Hypothalamus (tissue), 51 donors: ENCODE measurements around the gene RBM33.
"Not testable (repeated sequence)": the region's sequence is repeated elsewhere in the genome, so short reads cannot be mapped to it uniquely, and the experiment has no call there.

Experiments
- DNase-seq, 51 donors: peaks; one replicate each; lab custom pipeline; 2025; lab: John Stamatoyannopoulos, UW

The RBM33 gene

DNA sequence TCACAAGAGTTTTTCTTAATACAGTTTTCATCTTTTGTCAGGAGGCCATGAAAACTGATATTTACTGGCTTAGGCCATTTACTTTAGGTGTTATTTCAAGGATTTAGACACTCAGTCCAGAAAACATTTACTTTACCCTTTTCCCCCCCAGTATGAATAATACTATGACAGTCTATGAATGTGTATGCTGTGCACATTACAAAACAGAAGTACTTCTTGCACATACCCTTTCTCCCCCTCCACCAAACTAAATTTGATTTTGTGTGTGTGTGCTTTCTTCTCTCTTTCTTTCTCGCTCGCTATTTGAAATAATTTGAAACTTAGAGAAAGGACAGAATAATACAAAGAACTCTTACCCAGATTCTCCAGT is 41.3 kb downstream of the RBM33 start:
- no peak for DNase-seq

DNA sequence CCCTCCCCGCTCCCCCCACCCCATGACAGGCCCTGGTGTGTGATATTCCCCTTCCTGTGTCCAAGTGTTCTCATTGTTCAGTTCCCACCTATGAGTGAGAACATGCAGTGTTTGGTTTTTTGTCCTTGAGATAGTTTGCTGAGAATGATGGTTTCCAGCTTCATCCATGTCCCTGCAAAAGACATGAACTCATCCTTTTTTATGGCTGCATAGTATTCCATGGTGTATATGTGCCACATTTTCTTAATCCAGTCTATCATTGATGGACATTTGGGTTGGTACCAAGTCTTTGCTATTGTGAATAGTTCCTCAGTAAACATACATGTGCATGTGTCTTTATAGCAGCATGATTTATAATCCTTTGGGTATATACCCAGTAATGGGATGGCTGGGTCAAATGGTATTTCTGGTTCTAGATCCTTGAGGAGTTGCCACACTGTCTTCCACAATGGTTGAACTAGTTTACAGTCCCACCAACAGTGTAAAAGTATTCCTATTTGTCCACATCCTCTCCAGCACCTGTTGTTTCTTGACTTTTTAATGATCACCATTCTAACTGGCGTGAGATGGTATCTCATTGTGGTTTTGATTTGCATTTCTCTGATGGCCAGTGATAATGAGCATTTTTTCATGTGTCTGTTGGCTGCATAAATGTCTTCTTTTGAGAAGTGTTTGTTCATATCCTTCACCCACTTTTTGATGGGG is 42.3 kb downstream of the RBM33 start:
- not testable (repeated sequence) for DNase-seq

DNA sequence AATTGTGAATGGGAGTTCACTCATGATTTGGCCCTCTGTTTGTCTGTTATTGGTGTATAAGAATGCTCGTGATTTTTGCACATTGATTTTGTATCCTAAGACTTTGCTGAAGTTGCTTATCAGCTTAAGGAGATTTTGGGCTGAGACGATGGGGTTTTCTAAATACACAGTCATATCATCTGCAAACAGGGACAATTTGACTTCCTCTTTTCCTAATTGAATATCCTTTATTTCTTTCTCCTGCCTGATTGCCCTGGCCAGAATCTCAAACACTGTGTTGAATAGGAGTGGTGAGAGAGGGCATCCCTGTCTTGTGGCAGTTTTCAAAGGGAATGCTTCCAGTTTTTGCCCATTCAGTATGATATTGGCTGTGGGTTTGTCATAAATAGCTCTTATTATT is 43.8 kb downstream of the RBM33 start:
- DNase-seq, result not testable (repeated sequence)

DNA sequence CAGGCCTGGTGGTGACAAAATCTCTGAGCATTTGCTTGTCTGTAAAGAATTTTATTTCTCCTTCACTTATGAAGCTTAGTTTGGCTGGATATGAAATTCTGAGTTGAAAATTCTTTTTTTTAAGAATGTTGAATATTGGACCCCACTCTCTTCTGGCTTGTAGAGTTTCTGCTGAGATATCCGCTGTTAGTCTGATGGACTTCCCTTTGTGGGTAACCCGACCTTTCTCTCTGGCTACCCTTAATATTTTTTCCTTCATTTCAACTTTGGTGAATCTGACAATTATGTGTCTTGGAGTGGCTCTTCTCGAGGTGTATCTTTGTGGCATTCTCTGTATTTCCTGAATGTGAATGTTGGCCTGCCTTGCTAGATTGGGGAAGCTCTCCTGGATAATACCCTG is 46.2 kb downstream of the RBM33 start:
- not testable (repeated sequence) for DNase-seq

DNA sequence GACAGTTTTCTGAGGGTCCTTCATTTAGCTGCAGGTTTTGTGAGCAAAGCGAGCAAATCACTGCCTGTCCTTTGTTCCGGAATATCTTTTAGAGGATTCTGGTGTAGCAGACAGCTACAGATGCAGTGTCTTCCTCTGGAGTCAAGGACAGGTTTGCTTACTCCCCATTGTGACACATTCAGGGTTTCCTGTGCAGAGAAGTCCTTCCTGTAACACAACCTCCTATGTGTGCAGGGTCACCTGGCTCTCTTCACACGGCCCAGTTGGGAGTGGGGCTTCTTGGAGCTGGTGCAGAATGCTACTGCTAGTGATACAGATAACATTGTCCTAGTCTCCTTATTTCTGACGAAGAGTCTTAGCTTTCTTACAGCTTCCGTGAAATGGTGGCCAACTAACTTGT is 47.9 kb downstream of the RBM33 start:
- DNase-seq, result no peak

DNA sequence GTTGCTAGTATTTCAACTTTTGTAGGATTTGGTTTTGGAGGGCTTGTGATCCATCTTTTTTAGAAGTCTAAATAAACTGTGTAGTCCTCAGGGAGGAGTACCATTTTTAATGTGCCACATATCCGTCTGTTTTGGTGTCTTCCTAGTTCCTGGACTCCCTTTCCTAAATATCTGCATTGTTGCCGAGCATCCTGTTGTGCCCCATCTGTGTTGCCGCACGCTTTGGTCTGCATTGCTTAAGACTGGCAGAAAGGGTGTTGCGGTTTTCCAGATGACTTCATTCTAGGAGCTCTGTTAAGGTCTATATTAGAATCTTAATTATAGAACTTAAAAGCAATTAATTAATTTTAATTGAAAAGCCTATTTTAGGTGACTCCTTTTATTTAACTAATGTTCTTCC is 49.4 kb downstream of the RBM33 start:
- DNase-seq, result no peak

DNA sequence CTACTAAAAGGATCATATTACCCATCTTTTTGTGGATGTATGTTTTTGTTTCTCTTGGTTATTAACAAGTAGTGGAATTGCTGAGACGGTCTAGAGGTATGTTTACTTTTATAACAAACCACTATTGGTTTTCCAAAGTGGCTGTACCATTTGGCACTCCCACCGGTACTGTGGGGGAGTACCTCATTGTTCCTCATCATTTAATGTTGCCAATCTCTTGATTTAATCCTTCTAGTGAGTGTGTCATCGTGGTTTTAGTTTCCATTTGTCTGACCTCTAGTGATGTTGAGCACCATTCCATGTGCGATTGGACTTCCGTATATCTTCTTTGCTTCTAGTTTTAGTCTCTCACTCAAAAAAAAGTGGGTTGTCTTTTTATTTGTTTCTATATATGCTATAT is 50.4 kb downstream of the RBM33 start:
- no peak for DNase-seq

DNA sequence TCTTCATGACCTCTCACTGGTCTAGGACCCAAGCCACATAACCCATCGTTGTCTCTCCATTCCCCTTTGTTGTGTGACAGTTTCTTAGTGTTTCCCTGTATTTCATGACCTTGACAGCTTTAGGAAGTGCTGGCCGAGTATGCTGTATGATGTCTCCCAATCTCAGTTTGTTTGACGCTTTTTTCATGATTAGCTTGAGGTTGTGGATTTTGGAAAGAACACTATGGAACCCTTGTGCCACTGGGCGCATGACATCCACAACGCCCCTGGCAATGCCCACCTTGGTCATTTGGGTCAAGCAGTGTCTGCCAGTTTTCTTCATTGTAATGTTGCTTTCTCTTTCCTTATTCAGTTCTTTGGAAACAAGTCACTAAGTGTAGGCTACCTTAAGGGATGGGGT is 52.3 kb downstream of the RBM33 start:
- no peak for DNase-seq

DNA sequence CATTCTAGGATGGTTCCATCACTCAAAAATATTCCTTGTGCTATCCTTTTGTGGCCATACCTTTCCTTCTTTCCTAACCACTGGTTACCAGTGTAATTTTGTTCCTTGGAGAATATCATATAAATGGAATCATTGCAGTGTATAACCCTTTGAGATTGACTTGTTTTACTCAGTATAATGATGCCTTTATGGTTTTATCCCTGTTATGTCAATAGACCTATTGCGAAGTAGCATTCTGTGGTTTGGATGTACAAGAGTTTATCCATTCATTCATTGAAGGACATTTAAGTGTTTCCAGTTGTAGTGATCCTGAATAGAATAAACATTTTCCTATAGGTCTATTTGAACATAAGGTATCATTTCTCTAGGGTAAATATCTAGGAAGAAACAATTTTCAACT is 54.2 kb downstream of the RBM33 start:
- no peak for DNase-seq

DNA sequence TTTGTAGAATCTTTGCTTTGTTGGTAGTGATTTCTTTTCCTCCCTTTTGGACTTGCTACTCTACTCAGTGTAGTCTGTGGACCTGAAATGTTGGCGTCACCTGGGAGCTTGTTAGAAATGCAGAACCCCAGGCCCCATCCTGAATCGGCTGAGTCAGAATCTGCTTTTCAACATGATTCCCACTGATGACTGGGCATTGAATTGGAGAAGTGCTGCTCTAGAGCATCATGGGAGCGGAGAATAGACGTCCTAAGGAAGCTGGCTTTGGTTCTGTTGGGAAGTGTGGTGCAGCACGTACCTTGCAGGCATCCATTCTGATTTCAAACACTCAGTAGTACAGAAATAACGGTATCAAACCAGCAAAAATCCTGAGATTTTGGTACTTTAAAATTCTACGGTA is 54.7 kb downstream of the RBM33 start:
- no peak for DNase-seq

DNA sequence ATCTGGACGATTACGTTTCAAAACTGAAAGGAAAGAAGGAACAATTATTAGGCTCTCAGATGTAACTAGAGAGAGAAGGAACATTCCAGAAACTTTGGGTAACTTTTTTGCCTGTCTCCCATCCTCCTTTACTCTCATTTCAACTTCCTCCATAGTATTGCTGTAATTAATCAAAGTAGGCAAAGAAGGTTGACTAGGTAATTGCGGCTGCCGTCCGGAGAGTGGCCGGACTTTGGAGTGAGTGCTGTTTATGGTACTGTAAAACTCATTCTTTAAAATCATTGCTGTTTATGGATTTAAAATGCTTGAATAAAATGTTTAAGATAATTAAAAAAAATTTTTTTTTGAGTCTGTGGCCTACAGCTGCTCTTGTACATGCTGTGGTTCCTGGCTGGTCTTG is 56.4 kb downstream of the RBM33 start:
- DNase-seq, result no peak

DNA sequence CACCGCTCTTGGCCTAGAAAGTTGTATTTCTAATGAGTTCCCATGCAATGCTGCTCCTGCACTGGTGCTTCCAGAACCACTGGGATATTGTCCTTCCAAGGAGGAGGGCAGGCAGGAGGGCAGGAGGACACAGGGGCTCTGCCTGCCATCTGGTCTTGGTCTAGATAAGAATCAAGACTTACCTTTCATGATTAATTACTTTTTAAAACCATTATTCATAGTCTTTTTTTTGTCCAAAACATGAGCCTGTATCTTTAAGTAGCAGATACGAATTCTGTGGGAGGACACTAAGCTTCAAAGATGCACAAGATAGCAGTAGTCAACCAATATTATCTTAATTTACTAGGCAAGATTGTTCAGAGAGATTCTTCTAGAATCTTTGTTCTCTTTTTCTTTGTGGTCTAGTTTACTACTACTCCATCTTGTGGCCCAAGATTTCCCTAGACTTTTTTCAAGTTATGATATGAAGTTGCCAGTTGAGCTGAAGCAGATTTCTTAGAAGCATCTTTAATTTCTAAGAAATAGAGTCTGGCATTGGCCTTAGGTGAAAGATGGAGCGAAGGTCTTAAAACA is 57.6 kb downstream of the RBM33 start:
- DNase-seq, result no peak

DNA sequence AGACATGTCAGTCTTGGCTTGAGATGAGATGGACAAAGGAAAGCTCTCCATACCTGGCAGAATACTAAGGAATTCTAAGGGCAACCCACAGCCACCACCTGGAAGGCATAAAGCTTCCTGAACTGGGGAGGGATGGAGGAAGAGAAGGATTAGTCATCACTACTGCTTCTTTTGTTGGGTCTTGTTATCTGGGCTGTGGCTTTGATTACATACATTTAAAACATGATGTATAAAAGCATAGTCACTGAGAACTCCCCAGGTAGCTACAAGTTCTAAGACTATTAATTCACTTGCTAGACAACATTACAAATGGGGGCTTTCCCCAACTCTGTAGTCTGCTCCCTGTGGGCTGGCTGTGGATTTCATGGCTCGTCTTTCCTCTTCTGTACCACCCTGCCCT is 58.2 kb downstream of the RBM33 start:
- no peak for DNase-seq

DNA sequence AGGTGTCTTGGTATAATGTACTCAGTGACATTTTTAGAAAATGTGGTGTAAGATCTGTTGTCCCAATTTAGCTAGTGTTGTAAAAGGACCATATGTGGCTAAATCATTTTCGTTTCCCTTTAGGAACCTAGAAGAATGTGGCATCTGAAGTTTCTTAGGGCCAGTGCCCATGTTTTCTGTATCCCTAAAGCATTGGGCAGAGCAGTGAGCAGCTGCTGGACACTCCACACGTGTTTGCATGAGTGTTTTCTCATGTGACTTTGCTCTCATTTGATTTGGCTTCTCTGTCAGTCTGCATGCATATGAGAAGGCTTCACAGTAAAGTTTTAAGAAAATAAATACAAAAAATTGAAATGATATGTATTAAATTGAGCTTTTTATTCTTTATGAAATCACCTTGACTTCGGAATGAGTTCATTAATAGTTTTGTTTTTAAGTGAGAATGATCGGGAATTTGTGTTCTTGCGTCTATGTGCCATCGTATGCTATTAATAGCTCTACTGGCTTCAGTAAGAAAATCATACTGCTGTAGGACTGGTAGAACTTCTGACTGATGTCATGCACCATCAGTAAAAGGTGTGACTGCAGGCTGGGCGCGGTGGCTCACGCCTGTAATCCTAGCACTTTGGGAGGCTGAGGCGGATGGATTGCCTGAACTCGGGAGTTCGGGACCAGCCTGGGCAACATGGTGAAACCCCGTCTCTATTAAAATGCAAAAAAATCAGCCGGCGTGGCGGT is 61.3 kb downstream of the RBM33 start:
- DNase-seq, result no peak

DNA sequence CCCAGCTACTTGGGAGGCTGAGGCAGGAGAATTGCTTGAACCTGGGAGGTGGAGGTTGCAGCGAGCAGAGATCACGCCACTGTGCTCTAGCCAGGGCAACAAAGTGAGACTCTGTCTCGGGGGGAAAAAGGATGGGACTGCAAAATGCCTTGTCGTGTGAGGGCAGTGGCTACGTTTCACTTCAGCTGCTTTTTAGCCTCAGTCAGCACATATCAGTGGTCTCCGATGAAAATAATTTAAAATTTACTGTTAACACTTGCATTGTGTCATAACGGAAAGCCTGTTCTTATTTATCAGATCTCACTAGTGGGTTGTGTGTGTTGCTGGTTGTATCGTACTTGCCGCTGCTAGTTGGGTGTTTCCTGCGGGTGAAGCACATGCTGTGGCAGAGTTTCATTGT is 61.9 kb downstream of the RBM33 start:
- DNase-seq, result no peak

DNA sequence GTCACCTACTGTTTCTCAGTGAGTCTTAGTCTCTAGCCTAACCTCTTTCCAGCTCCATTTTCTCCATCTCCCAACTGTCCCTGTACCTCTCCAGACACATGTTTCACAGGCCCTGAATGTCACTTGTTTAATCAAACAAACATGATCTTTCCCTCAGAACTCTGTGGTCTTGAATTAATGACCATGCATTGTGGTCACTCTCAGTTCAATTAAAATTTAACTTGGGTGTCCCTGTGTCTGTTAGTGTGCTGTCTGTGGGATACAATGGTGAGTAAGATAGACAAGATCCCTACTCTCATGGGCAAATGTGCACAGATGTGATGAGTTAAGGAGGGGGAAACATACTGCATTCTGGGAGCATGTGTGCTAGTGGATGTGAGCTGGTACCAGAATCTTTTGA is 65.0 kb downstream of the RBM33 start:
- DNase-seq, result no peak

DNA sequence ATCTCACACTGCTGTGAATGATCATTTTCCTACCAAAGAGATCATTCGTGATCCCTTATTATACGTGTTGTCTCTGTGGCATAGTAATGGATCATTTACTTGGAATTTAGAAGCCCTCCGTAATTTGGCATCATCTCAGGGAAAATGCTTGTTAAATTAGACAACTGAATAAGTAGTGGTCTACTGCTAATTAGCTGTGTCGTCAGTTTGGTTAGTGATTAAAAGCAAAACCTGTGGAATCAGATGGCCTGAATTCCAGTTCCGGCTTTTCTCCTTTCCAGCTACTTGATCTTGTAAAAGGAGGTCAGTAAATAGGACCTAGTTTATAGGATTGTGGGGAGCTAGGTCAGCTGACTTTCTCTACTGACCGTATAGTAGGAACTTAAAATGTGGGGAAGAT is 65.6 kb downstream of the RBM33 start:
- no peak for DNase-seq

DNA sequence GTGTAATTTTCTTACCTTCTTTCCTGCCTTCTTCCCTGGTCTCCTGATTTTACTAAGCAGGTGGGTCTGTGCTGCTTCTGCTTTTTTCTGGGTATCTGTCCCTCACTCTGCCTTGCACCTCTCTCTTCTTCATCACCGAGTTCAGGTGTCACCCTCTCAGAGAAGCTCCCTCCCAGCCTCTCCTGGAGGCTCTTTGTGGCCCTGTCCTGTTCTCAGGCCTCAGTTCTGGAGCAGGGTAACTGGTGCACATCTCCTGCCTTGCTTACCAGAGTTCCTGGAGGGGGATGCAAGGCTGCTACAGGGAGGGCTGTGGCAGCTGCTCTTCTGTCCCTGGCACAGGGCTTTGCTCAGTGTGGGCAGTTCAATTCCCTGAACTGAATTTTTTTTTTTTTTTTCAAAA is 66.1 kb downstream of the RBM33 start:
- no peak for DNase-seq

DNA sequence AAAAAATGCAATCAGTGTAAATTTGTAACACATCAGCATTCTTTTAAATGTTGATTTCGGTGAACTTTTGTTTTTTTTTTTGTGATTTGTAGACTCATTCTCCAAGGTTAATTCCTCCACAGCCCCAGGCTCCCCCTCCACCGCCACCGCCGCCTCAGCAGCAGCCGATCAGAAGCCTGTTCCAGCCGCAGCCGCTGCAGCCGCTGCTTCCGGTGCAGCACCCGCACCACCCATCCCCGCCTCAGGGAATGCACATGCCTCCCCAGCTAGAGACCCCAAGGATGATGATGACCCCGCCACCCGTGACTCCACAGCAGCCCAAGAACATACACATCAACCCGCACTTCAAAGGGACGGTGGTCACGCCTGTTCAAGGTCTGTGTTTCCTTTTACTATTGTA is 66.6 kb downstream of the RBM33 start:
- DNase-seq, result no peak

DNA sequence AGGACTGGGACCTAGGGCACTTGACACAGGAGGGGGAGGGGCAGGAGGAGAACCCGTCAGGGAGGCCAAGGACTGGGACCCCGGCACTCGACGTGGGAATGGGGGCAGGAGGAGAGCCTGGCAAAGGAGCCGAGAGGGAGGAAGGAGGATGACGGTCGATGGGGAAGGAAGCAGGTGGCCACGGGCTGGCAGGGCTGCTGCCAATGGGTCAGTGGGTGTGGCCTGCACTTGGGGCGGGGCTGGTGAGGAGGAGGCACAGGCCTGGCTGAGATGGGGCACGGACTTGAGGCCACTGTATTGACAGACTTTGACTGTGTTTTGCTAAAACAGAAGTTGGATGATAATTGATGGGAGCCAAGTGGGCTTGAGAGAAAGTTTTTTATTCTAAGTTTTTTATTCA is 68.9 kb downstream of the RBM33 start:
- no peak for DNase-seq

DNA sequence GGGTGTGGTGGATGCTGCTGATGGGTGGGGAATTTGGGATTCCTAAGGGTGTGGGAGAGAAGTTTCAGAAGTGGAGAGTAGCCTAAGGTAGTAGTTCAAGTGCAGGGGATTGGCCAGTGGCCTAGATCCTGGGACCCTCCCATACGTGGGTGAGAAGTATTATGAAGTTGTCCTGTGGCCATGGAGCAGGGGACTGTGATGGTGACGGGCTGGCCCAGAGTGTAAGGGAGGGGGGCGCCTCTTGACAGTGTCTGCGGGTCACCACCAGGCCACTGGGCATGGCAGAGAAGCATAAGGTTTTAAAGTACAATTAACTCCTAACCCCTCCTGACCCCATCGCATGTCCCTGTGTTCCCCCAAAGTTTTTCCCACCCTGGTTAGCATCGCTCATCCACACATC is 70.2 kb downstream of the RBM33 start:
- DNase-seq, result no peak

DNA sequence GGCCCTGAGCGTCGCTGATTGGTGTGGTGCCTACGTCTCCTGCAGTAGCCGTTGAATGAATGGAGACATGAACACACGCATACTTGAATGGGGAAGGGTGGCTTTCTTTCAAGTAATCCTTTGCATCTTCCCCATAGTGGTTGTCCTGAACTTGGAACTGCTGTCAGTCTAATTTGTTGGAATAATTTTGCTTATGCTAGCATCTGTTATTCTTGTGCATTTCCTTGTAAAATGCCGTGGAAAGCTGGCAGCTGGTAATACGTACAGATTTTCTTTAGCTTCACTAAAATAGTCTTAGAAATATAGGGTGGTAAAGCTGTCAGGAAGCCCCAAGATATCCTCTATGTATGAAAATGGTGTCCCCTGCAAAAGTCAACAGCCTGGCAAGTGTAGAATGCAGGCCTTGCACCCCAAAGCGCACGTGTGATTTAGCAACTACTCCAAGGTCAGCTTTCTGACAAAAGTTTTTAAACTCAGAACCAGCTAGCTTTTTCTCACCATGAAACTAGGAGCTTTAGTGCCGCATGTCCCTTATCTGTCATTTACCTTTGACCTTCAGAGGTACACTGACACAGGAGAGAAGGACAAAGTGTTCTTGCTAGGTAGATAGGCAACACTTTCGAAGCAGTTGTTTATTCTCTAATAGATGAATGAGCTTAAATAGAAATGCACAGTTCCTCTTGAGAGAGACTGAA is 70.8 kb downstream of the RBM33 start:
- no peak for DNase-seq
